Measurements from ENCODE around the gene FTHL17. TPM values are rescaled to one million over a fixed set of nuclear protein-coding genes. Genes with fewer than 3 reads are reported as not detected.
A peak's percentile ranks its signal among the peaks of the same experiment; 100 is the strongest.

Gene FTHL17
- not detected in 2 replicates for total RNA-seq (2014; rRNA removed; shearing (Covaris generic))

DNA sequence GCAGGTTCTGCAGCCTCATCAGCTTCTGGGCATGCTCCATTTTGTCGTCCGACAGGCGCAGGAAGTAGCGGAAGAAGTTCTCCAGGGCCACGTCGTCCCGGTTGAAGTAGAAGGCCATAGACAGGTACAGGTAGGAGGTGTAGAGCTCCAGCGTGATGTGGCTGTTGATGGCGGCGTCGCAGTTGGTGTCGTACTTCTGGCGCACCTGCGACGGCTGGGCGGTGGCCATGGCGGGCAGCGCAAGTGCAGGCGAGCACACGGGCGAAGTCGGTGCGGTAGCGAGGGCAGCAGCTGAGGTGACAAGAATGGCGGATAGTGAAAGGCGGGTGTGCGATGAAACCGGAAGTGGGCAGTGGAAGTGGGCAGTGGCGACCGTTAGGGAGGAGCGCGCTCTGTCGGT lies at the start of gene FTHL17:
Gene FTHL17, minus strand, starts transcription at position 317 of the 400 bp plus-strand sequence. Its CDS starts 88 bp downstream, at position 229.
- DNase-seq (ENCODE audit: low read depth), result no peak

- DNase-seq (ENCODE audit: low read depth), result no peak
Observed at GRCh38 chrX:31117266-31117665, 45.4 kb upstream of the FTHL17 start.

GRCh38 chrX:31115398-31115797 lies 43.6 kb upstream of the FTHL17 start:
- DNase-seq (ENCODE audit: low read depth), result no peak

GRCh38 chrX:31114858-31115257 lies 43.0 kb upstream of the FTHL17 start:
- no peak for DNase-seq (ENCODE audit: low read depth)

- DNase-seq (ENCODE audit: low read depth), result no peak
Observed at GRCh38 chrX:31112226-31112999, 40.6 kb upstream of the FTHL17 start.

DNA sequence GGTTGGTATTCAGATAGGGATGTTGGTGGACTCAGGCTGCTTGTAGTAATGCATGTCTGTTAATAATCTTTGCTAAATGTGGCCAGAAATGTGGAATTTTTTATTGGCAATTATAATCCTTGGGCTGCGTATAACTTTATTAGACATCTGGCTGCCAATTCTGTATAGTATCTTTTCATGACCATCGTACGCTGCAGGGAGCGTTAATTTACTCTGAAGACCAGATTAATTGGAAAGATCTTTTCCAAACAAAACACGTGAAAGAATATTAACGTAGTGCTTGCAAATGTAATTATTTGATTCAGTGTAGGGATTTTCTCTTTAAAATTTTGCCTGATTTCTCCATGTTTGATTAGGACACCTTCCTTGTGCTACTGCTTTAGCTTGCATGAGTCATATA lies 38.8 kb upstream of the FTHL17 start:
- DNase-seq (ENCODE audit: low read depth), result no peak

DNA sequence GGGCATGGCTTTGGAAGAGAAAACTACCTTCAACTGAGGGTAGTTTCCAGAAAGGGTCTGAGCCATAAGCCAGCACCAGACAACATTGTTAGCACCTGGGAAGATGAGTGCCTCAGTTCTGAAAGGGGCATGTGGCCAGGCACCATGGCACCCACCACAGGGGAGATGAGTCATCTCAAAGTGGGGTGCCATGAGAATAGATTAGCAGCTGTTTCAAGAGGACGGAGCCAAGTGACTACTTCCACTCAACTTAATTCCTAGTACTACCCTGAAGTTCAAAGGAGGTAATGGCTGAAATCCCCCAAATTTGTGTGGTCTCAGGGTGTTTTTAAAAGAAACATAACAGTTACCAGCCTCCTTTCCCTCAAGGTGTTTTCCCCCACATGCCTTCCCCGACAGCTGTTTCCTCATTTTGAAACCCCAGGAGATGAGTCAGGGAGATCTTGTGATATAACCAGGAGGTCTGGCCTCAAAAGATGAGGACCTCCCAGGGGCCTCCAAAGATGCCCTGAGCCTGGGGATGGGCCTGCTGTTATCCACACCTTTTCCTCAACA lies 27.8 kb upstream of the FTHL17 start:
- peak; percentile 42 for DNase-seq (ENCODE audit: low read depth)

DNA sequence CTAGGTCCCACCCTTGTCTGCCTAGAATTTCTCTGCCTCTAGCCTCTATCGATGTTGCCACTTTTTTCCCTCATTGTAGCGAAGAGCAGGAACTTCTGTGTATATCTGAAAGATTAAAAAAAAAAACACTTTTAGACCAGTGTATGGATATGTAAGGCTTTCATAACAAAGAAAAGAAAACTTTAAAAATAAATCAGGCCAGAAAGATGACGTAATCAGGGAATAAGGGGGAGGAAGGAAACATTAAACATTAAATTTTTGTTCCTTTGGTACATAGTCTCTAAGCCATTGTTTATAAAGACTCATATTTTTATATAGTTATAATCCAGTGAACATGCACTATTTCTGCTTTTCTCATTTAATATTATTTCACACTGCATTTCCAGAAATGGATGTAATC lies 26.2 kb upstream of the FTHL17 start:
- no peak for DNase-seq (ENCODE audit: low read depth)

- no peak for DNase-seq (ENCODE audit: low read depth)
Observed at GRCh38 chrX:31093639-31093975, 21.8 kb upstream of the FTHL17 start.

DNA sequence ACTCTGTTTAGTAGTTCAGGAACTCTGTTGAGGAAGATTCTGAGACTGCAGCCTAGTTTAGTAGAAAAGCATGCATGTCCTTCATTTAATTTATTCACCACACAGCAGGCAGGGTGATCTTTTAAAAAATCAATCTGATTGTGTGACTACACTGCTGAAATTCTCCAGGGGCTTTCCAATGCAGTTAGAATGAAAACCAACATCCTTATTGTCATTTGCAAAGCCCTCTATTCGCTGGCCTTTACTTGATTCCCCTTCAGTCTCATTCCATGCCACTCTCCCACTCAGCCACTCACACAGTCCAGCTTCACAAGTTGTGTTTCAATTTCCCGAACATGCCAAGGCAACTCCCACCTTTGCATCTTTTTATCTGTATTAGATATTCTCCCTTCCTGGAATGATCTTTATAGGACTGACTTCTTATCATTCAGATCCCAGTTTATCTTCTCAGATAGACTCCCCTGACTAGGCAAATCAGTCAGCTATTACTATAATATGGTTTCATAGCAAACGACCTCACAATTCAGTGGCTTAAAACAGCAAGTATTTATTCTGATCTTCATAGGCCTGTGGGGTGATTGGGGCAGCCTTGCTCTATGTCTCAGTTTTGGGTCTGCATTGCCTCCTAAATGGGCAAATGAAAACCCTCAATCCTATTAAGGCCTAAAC lies 21.3 kb upstream of the FTHL17 start:
- DNase-seq (ENCODE audit: low read depth), result no peak

- no peak for DNase-seq (ENCODE audit: low read depth)
Observed at GRCh38 chrX:31092476-31092875, 20.6 kb upstream of the FTHL17 start.

DNA sequence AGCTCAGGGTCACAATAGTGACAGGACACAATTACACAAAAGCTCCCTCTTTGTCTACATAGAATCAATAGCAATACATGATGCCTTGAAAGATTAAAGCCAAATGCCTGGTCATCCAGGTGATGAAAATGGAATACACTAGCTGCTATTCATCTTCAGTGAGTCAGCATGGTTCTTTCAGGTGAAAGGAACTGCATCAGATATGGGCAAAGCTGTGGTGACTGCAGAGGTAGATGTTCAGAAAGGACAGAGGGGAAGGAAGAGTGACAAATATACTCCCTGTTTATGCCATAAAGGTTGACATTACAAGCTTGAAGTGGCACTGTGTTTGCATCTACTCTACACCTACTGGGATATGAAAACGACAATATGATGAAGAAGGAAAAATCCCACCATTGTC lies 20.0 kb upstream of the FTHL17 start:
- no peak for DNase-seq (ENCODE audit: low read depth)

DNA sequence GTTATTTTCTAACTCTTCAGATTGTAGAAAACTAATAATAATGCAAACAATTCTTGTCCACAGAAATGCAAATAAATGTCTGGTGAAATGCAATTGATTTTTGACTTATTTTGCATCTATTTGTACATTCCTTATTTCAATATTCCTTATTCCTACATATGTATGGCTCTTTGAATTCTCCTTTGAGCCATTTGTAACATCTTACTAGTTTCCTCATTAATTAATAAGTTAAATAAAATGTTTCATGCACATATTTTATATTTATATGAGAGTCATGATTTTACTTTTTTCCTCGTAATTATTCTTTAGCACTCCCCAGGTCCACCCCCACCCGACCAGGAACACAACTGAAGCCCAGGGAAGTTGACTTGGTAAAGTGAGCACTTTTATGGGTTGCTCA lies 2.7 kb upstream of the FTHL17 start:
- no peak for DNase-seq (ENCODE audit: low read depth)

DNA sequence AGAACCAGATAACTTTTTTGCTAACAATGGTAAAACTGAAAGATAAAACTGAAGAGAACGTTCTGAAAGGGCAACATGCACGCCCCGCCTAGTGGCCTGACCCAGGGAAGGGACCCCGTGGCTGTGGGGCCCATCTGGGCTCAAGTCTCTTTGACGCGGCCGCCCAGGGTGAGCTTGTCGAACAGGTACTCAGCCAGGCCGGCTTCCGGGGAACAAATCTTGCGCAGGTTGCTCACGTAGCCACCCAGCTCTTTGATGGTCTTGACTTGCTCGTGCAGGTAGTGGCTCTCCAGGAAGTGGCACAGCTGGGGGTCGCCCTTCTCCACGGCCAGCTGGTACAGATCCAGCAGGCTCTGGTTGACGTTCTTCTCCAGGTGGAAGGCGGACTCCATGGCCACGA lies 579 bp downstream of the FTHL17 start:
- no peak for DNase-seq (ENCODE audit: low read depth)

- peak; percentile 9 for DNase-seq (ENCODE audit: low read depth)
Observed at GRCh38 chrX:31070057-31070468, 1.8 kb downstream of the FTHL17 start.

DNA sequence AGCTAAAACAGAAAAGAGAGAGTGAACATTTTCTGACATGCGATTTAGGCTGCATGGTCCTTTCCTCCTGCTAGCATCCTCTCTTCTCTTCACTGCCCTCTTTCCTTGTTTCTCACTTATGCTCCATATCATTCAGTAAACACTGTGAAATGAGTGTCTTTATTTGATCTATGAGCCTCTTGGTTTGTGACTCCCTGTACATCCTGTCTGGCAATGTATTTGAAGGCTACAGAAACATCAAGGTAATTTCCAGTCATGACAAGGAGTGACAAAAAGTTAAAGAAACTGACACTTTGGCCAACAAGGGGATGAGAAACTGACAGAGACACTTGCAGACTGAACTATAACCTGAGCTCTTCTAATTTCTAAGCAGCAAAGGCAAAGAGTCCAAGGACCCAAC lies 8.7 kb downstream of the FTHL17 start:
- no peak for DNase-seq (ENCODE audit: low read depth)

DNA sequence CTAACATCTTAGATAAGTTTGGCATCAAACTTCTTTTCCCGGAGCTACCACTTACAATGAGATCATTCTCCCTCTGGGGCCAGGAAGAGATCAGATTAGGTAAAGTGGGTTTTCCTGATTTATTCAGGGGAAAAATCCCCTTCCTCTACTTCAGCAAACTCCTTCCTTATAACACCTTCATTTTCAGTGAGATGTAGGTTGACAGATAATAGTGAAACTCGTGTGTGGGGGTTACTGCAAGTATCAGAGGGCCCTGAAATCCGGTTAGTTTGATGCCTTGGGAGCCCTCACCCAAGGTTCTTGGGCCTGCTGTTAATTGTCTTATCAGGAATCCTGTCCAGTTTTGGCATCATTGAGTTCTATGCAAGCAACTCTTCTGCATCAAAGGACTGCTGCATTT lies 10.8 kb downstream of the FTHL17 start:
- DNase-seq (ENCODE audit: low read depth), result no peak

DNA sequence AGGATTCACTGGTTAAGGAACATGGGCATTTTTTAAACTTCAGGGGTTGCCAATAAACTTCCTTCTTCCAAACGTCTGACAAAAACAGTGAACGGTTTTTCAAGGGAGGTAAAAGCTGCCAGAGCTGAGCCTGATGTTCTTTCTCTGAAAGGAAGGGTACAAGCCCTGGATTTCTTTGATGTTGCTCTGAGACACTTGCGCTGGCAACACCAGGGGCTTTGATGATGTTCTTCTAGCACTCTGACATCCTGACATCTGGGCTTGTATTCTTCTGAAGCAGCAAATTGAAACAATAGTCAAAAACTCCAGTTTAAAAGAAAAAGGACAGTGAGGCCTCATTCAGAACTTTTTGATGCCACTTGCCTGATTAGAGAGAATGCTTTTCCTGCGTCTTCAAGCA lies 11.8 kb downstream of the FTHL17 start:
- no peak for DNase-seq (ENCODE audit: low read depth)

DNA sequence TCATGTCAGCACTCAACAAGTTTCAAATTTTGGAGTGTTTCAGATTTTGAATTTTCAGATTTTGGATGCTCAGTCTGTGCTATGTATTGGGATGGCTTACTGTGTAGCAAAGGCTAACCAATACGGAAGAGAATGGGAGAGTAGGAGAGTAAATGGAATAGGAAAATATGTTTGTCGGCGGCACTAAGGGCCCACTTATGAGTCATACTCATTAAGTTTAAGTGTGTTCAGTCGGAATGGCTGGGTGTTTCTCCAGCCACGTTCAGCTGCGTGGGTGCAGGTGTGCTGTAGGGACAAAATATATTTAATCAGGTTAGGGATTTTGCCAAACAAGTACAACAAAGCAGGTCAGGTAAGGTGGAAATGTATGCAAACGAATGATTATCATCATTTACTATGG lies 13.6 kb downstream of the FTHL17 start:
- DNase-seq (ENCODE audit: low read depth), result no peak

DNA sequence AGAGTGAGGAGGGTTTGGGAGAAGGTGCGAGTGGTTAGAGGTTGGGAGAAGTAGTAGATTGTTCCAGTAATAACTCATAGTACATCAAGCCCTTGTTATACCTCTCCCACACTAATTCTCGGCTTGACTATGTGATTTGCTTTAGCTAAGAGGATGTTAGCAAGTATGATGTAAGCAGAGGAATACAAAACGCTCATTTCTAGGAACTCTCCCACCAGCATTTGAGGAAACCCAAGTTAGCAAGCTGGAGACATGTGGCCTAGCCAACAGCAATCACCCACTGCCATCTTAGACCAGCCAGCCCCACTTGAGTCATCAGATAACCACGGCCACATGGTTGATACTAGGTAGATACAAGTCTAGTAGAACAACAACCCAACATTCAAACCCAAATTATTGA lies 14.2 kb downstream of the FTHL17 start:
- DNase-seq (ENCODE audit: low read depth), result no peak

- no peak for DNase-seq (ENCODE audit: low read depth)
Observed at GRCh38 chrX:31057291-31057690, 14.6 kb downstream of the FTHL17 start.

DNA sequence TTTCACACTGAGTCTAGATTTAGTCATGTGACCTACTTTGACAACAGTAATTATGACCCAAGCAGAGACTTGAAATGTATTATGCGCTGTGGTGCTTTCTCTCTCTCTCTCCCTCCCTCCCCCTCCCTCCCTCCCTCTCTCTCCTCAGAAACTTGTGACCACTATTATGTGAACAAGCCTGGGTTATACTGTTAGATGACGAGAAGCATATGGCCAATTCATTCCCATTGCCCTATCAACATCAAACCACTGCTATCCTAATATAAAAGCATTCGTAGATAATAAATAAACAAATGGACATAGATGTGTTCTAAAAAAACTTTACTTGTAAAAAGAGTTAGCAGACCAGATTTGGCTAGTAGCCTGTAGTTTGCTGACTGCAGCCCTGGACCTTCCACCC lies 18.2 kb downstream of the FTHL17 start:
- DNase-seq (ENCODE audit: low read depth), result no peak

GRCh38 chrX:31039327-31039711 lies 32.5 kb downstream of the FTHL17 start:
- no peak for DNase-seq (ENCODE audit: low read depth)
